Aortic smooth muscle cell (primary cell): ENCODE results near the gene RIBC2. TPM values are rescaled to one million over a fixed set of nuclear protein-coding genes. Genes with fewer than 3 reads are reported as not detected.

Source experiments
- total RNA-seq: library from RNA; depleted of rRNA; stranded (reverse); fragments of >200 nt; gene quantifications from 2 replicates; pipeline ENCODE4 v1.2.3, GENCODE V29; 2014

The RIBC2 gene, protein sequence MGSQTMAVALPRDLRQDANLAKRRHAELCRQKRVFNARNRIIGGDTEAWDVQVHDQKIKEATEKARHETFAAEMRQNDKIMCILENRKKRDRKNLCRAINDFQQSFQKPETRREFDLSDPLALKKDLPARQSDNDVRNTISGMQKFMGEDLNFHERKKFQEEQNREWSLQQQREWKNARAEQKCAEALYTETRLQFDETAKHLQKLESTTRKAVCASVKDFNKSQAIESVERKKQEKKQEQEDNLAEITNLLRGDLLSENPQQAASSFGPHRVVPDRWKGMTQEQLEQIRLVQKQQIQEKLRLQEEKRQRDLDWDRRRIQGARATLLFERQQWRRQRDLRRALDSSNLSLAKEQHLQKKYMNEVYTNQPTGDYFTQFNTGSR
- 1.2 and 1.5 TPM in 2 replicates for total RNA-seq

DNA sequence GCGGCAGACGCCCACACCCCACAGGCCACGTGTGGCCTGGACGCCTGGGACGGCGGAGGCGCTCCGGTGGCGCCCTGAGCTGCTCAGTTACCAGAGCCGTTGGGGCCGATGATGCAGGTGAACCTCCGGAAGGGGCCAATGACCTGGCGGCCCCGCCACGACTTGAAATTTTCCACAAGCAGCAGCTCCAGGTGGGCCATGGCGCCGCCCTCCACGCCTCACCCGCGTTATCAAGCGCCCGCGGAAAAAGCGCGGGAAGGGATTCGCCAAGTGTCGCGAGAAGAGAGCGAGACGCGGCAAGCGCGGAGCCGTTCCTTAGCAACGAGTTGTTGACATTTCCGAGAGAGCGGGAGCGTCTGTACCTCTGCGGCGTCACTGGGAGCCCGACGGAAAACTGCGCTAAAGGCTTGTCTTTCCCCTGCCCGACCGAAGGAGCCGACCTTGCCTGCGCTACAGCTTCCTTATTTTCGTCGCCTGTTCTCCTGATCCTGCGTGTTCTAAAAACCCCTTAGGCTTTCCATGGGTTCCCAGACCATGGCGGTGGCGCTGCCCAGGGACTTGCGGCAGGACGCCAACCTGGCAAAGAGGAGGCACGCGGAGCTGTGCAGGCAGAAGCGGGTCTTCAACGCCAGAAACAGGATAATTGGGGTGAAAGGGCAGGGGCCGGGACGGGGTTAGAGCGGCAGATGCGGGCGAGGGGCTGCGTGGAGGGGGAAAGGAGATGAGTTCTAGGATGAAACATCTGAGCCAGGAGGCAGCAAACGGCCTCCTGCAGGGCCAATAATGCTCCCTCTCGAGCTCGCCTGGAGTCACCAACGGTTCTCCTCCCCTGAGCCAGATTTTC lies at the start of gene RIBC2, which contains the start of gene SMC1B:
TSS of gene RIBC2 (plus strand) at position 326 of the 844 bp plus-strand sequence. CDS start at position 520, 194 bp downstream.
TSS of gene SMC1B (minus strand) at position 232 of the 844 bp plus-strand sequence. CDS start at position 200, 32 bp downstream.

Other genes starting within 250 kb of the RIBC2 start
- 29.8 and 39.1 TPM in 2 replicates for gene NUP50, start 249.8 kb upstream of the RIBC2 start, total RNA-seq
- gene KIAA0930, start 172.8 kb upstream of the RIBC2 start, total RNA-seq = 32.0 and 34.8 TPM in 2 replicates
- gene UPK3A, start 128.7 kb upstream of the RIBC2 start, total RNA-seq = not detected in 2 replicates
- gene FAM118A, start 103.8 kb upstream of the RIBC2 start, total RNA-seq = 17.8 and 18.5 TPM in 2 replicates
- gene SMC1B, start 94 bp upstream of the RIBC2 start, total RNA-seq = 0.13 TPM in 1 of 2 replicates, not detected in the other
- 26.6 and 97.6 TPM in 2 replicates for gene FBLN1, start 89.2 kb downstream of the RIBC2 start, total RNA-seq